A549 treated with AZD9567 at 1 μM for 4 hours (cell line): ENCODE results near the gene CA11. TPM values are rescaled to one million over a fixed set of nuclear protein-coding genes. Genes with fewer than 3 reads are reported as not detected.

Source experiments
- total RNA-seq: library from RNA; stranded (reverse); fragments of 200-300 nt; extraction: Qiagen RNA extraction; gene quantifications from 5 replicates; pipeline ENCODE4 v1.2.3, GENCODE V29; 2022; ENCODE audit not compliant: insufficient read depth

The CA11 gene
- 4.4 to 12.3 TPM (median 9.8 TPM) in 5 replicates for total RNA-seq

GRCh38 chr19:48646001-48646721 is at the start of gene CA11:
Gene CA11 (minus strand): TSS chr19:48646187. CDS start chr19:48645632, 555 bp downstream.

GRCh38 chr19:48672994-48673393 is 27.0 kb upstream of the CA11 start, which contains the start of gene NTN5:
Gene NTN5 (minus strand): TSS chr19:48673017. CDS start chr19:48670986, 2,031 bp downstream.

GRCh38 chr19:48636859-48637448 is 9.0 kb downstream of the CA11 start, which contains the start of gene DBP:
Gene DBP (minus strand): TSS chr19:48637379. CDS start chr19:48636994, 385 bp downstream.

GRCh38 chr19:48618916-48619691 is 26.9 kb downstream of the CA11 start, which contains the start of the genes RPL18 and SPHK2:
Gene RPL18 (minus strand): TSS chr19:48619178. CDS start chr19:48619143, 35 bp downstream.
Gene SPHK2 (plus strand): TSS chr19:48619506. CDS start chr19:48620515, 1,009 bp downstream.

GRCh38 chr19:48614436-48615230 is 31.4 kb downstream of the CA11 start, which contains the start of gene FAM83E:
Gene FAM83E (minus strand): TSS chr19:48615076. CDS start chr19:48613372, 1,704 bp downstream.

GRCh38 chr19:48606463-48607358 is 39.3 kb downstream of the CA11 start, which contains the start of gene SPACA4:
Gene SPACA4 (plus strand): TSS chr19:48606742. CDS start chr19:48606979, 237 bp downstream.

Other genes with a start within 250 kb of the CA11 start
- gene GRWD1, start 200.2 kb downstream of the CA11 start, total RNA-seq, result 97.8 to 124 TPM (median 112 TPM) in 5 replicates
- gene KCNJ14, start 190.6 kb downstream of the CA11 start, total RNA-seq, result 1.1 to 2.5 TPM (median 1.3 TPM) in 4 of 5 replicates, not detected in the other
- gene CYTH2, start 176.8 kb downstream of the CA11 start, total RNA-seq, result 60.6 to 75.4 TPM (median 68.5 TPM) in 5 replicates
- gene LMTK3, start 134.4 kb downstream of the CA11 start, total RNA-seq, result 3.6 to 4.3 TPM (median 4.0 TPM) in 5 replicates
- gene SULT2B1, start 94.0 kb downstream of the CA11 start, total RNA-seq, result 14.1 to 16.2 TPM (median 14.9 TPM) in 5 replicates
- not detected in 5 replicates for gene SPACA4, start 39.4 kb downstream of the CA11 start, total RNA-seq
- 0.21 to 0.33 TPM (median 0.31 TPM) in 4 of 5 replicates, not detected in the other for gene FAM83E, start 31.1 kb downstream of the CA11 start, total RNA-seq
- 3,115 to 3,428 TPM (median 3,246 TPM) in 5 replicates for gene RPL18, start 27.0 kb downstream of the CA11 start, total RNA-seq
- gene SPHK2, start 26.7 kb downstream of the CA11 start, total RNA-seq, result 9.2 to 14.7 TPM (median 13.2 TPM) in 5 replicates
- gene DBP, start 8.8 kb downstream of the CA11 start, total RNA-seq, result 1.7 to 2.8 TPM (median 2.3 TPM) in 5 replicates
- 0.26 to 0.48 TPM (median 0.29 TPM) in 4 of 5 replicates, not detected in the other for gene NTN5, start 26.8 kb upstream of the CA11 start, total RNA-seq
- not detected in 5 replicates for gene FUT2, start 49.8 kb upstream of the CA11 start, total RNA-seq
- gene MAMSTR, start 73.5 kb upstream of the CA11 start, total RNA-seq, result 0.31 to 0.46 TPM (median 0.38 TPM) in 4 of 5 replicates, not detected in the other
- gene RASIP1, start 94.4 kb upstream of the CA11 start, total RNA-seq, result 0.52 to 3.2 TPM (median 0.64 TPM) in 5 replicates
- gene IZUMO1, start 100.7 kb upstream of the CA11 start, total RNA-seq, result 0.03 TPM in 1 of 5 replicates, not detected in the others
- 0.06 to 0.10 TPM (median 0.08 TPM) in 4 of 5 replicates, not detected in the other for gene FUT1, start 106.5 kb upstream of the CA11 start, total RNA-seq
- not detected in 5 replicates for gene FGF21, start 109.3 kb upstream of the CA11 start, total RNA-seq
- gene BCAT2, start 164.8 kb upstream of the CA11 start, total RNA-seq, result 56.8 to 66.6 TPM (median 61.9 TPM) in 5 replicates
- gene HSD17B14, start 190.3 kb upstream of the CA11 start, total RNA-seq, result 9.3 to 17.4 TPM (median 13.4 TPM) in 5 replicates
- 1.1 to 1.7 TPM (median 1.2 TPM) in 5 replicates for gene PLEKHA4, start 222.4 kb upstream of the CA11 start, total RNA-seq
- gene PPP1R15A, start 226.2 kb upstream of the CA11 start, total RNA-seq, result 77.7 to 128 TPM (median 99.5 TPM) in 5 replicates